ENCODE measurements around the gene CCR2.
A peak's percentile ranks its signal among the peaks of the same experiment; 100 is the strongest.

CCR2 gene

GRCh38 chr3:46356276-46356675 lies 2.4 kb downstream of the CCR2 start:
- DNase-seq = no peak

GRCh38 chr3:46356909-46357308 lies 3.0 kb downstream of the CCR2 start:
- DNase-seq = no peak

- no peak for DNase-seq
These were observed 4.6 kb downstream of the CCR2 start for GRCh38 chr3:46358466-46358865.

- no peak for DNase-seq
These were observed 6.0 kb downstream of the CCR2 start for GRCh38 chr3:46359733-46360493.

- DNase-seq = no peak
These were observed 7.0 kb downstream of the CCR2 start for GRCh38 chr3:46360907-46361306.

- no peak for DNase-seq
These were observed 7.7 kb downstream of the CCR2 start for GRCh38 chr3:46361408-46362283.

GRCh38 chr3:46365041-46365440 lies 11.1 kb downstream of the CCR2 start:
- no peak for DNase-seq

GRCh38 chr3:46365737-46366524 lies 12.0 kb downstream of the CCR2 start:
- no peak for DNase-seq

GRCh38 chr3:46367811-46368210 lies 13.9 kb downstream of the CCR2 start:
- no peak for DNase-seq

- DNase-seq = peak; percentile 62 to 69
These were observed 14.7 kb downstream of the CCR2 start for GRCh38 chr3:46368569-46368968.

GRCh38 chr3:46369151-46369550 lies 15.2 kb downstream of the CCR2 start:
- peak in 1 of 2 experiments; percentile 20 for DNase-seq

GRCh38 chr3:46369675-46370132 lies 15.8 kb downstream of the CCR2 start:
- DNase-seq = peak; percentile 82 to 83

GRCh38 chr3:46370839-46371518 lies 17.1 kb downstream of the CCR2 start, which contains the start of gene CCR5:
Gene CCR5, plus strand, starts transcription at chr3:46370946. Its CDS starts 1,957 bp downstream, at chr3:46372903.
- peak in 1 of 2 experiments; percentile 19 for DNase-seq

GRCh38 chr3:46371519-46372340 lies 17.8 kb downstream of the CCR2 start:
- DNase-seq = no peak

- DNase-seq = no peak
These were observed 18.8 kb downstream of the CCR2 start for GRCh38 chr3:46372492-46373359.

GRCh38 chr3:46374755-46375154 lies 20.8 kb downstream of the CCR2 start:
- no peak for DNase-seq

GRCh38 chr3:46375218-46375617 lies 21.3 kb downstream of the CCR2 start:
- DNase-seq = no peak

GRCh38 chr3:46375814-46376213 lies 21.9 kb downstream of the CCR2 start:
- no peak for DNase-seq

GRCh38 chr3:46378426-46378942 lies 24.6 kb downstream of the CCR2 start:
- peak; percentile 82 to 85 for DNase-seq

All from activated T-cell treated with anti-CD3 and anti-CD28 coated beads, Interleukin-2, amount 50 U/mL, for 48 hours (primary cell).